ENCODE measurements around the gene MECP2. TPM values are rescaled to one million over a fixed set of nuclear protein-coding genes. Genes with fewer than 3 reads are reported as not detected.

MECP2 gene
- total RNA-seq, 2 experiments from 2014 or later: 31.2 to 48.6 TPM

DNA sequence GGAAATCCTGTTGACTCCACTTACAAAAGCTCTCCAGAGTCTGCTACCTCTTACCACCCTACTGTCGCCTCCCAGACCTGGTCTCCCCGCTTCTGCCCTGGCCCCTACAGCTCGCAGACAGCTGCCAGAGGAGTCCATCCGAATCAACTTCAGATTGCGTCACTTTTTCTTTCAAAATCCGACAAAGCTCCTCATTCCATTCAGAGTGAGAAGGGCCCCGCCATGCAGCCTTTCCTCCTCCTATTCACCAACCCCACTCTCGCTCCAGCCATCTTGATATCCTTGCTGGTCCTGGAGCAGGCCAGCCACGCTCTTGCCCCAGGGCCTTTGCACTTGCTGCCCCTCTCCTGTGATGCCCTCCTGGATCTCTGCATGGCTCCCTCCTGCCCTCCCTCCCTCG is 41.3 kb upstream of the MECP2 start:
- intact Hi-C loops (cut with micrococcal nuclease; ENCODE audit: unreplicated experiment): no loop called here
- CTCF ChIA-PET (ENCODE audit: unreplicated experiment): no interaction called here
- POLR2A ChIA-PET: no interaction called here

DNA sequence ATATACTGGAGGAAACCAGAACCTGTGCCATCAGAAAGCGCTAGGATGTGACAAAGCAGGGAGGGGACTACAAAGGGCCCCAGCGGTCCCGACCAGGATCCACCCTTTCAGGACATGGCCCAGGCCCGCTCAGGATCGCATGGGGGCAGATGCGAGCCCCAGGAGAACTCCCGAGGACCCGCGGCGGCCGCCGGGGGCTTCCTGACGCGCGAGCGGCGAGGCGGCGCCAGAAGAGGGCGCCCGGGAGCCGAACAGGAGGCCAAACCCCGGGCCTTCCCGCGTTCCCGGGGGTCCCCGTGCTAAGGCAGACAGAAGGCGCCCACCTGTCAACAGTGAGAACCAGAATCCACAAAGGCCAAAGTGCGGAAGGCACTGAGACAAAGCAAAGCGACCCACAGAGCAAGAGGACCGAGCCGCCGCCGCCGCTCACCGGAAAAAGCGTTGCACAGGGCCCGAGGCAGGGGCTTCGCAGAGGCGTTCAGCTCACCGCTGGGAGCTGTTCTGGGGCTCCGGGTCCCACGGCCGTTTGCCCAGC is 39.2 kb upstream of the MECP2 start:
- H3K4me3 ChIP-seq (ENCODE audit: low read depth, low read length, poor library complexity, severe bottlenecking): peak overlapping the region; percentile 47
- no peak overlapping the region for H3K27ac ChIP-seq (ENCODE audit: low read depth, low read length, poor library complexity, severe bottlenecking)

More for the DNA sequence above, 41.3 kb upstream of the MECP2 start:
- no peaks in the 10 kb centered on the region for H3K36me3 ChIP-seq (ENCODE audit: insufficient read depth, low read length)
- no peaks in the 10 kb centered on the region for H3K79me2 ChIP-seq (ENCODE audit: insufficient read depth, low read depth, low read length)
- H3K4me2 ChIP-seq (ENCODE audit: low read length): no peak overlapping the region
- H2AFZ ChIP-seq (ENCODE audit: low read length): no peak overlapping the region
- no peak overlapping the region for H3K4me3 ChIP-seq (ENCODE audit: low read depth, low read length, poor library complexity, severe bottlenecking)
- peaks cover 13% of the 10 kb centered on the region for H3K4me1 ChIP-seq (ENCODE audit: insufficient read depth, low read length, poor library complexity, severe bottlenecking)
- no peaks in the 10 kb centered on the region for H3K9me3 ChIP-seq (ENCODE audit: low read length)
- H3K9me2 ChIP-seq (ENCODE audit: insufficient read depth, low read length): no peaks in the 10 kb centered on the region
- no peak for DNase-seq (ENCODE audit: low spot score)
- H4K20me1 ChIP-seq (ENCODE audit: insufficient read depth, low read length): no peaks in the 10 kb centered on the region
- no TSS peak for BruUV-seq (replicated peaks)
- TF ChIP-seq EZH2phosphoT487 (IDR thresholded peaks at IDR 0.05; ENCODE audit: borderline replicate concordance, low read depth, low read length): no peak
- TF ChIP-seq, protein P1, sequence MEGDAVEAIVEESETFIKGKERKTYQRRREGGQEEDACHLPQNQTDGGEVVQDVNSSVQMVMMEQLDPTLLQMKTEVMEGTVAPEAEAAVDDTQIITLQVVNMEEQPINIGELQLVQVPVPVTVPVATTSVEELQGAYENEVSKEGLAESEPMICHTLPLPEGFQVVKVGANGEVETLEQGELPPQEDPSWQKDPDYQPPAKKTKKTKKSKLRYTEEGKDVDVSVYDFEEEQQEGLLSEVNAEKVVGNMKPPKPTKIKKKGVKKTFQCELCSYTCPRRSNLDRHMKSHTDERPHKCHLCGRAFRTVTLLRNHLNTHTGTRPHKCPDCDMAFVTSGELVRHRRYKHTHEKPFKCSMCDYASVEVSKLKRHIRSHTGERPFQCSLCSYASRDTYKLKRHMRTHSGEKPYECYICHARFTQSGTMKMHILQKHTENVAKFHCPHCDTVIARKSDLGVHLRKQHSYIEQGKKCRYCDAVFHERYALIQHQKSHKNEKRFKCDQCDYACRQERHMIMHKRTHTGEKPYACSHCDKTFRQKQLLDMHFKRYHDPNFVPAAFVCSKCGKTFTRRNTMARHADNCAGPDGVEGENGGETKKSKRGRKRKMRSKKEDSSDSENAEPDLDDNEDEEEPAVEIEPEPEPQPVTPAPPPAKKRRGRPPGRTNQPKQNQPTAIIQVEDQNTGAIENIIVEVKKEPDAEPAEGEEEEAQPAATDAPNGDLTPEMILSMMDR (conservative IDR thresholded peaks at IDR 0.05; ENCODE audit: low read length): no peak
- no peak overlapping the region for H3K27ac ChIP-seq (ENCODE audit: low read depth, low read length, poor library complexity, severe bottlenecking)

More for the DNA sequence above, 39.2 kb upstream of the MECP2 start:
- no TSS peak for BruUV-seq (replicated peaks)
- H2AFZ ChIP-seq (ENCODE audit: low read length): peak overlapping the region; percentile 44; the same call in 1 of the 2 replicates
- H3K9me3 ChIP-seq (ENCODE audit: low read length): no peaks in the 10 kb centered on the region
- ChIA-PET CTCF (ENCODE audit: unreplicated experiment) (no interaction called here), POLR2A (no interaction called here)
- H4K20me1 ChIP-seq (ENCODE audit: insufficient read depth, low read length): no peaks in the 10 kb centered on the region
- no peaks in the 10 kb centered on the region for H3K9me2 ChIP-seq (ENCODE audit: insufficient read depth, low read length)
- no peaks in the 10 kb centered on the region for H3K79me2 ChIP-seq (ENCODE audit: insufficient read depth, low read depth, low read length)
- TF ChIP-seq, protein P1 (conservative IDR thresholded peaks at IDR 0.05; ENCODE audit: low read length): peak; percentile 79
- no peak for TF ChIP-seq EZH2phosphoT487 (IDR thresholded peaks at IDR 0.05; ENCODE audit: borderline replicate concordance, low read depth, low read length)
- peaks cover 13% of the 10 kb centered on the region for H3K4me1 ChIP-seq (ENCODE audit: insufficient read depth, low read length, poor library complexity, severe bottlenecking)
- no peaks in the 10 kb centered on the region for H3K36me3 ChIP-seq (ENCODE audit: insufficient read depth, low read length)
- peak overlapping the region; percentile 62 for H3K4me2 ChIP-seq (ENCODE audit: low read length)
- DNase-seq (ENCODE audit: low spot score): peak; percentile 74
- intact Hi-C loops (cut with micrococcal nuclease; ENCODE audit: unreplicated experiment): no loop called here
